GM21526 (cell line): Measurements from ENCODE around the gene CARNS1.
A peak's percentile ranks its signal among the peaks of the same experiment; 100 is the strongest.
"Not testable (repeated sequence)": the region's sequence is repeated elsewhere in the genome, so short reads cannot be mapped to it uniquely, and the experiment has no call there.

ENCODE experiments used
- ATAC-seq: cut with Tn5 transposase; IDR thresholded peaks from one replicate; pipeline ENCODE4 v1.9.1; 2021; ENCODE audit warnings: moderate library complexity; ENCODE audit not compliant: unreplicated experiment, low FRiP score

The CARNS1 gene

GRCh38 chr11:67457453-67457852 is 42.0 kb downstream of the CARNS1 start:
- no peak for ATAC-seq

- no peak for ATAC-seq
Observed at GRCh38 chr11:67458266-67458665, 42.8 kb downstream of the CARNS1 start.

- no peak for ATAC-seq
Observed at GRCh38 chr11:67463186-67463585, 47.7 kb downstream of the CARNS1 start.

GRCh38 chr11:67463680-67464410 is 48.4 kb downstream of the CARNS1 start:
- ATAC-seq = no peak

GRCh38 chr11:67464411-67465188 is 49.1 kb downstream of the CARNS1 start:
- ATAC-seq = peak; percentile 55

- no peak for ATAC-seq
Observed at GRCh38 chr11:67465189-67465510, 49.7 kb downstream of the CARNS1 start.

GRCh38 chr11:67465530-67465929 is 50.1 kb downstream of the CARNS1 start:
- ATAC-seq = not testable (repeated sequence)

- no peak for ATAC-seq
Observed at GRCh38 chr11:67466367-67466766, 50.9 kb downstream of the CARNS1 start.

- ATAC-seq = no peak
Observed at GRCh38 chr11:67466962-67467771, 51.7 kb downstream of the CARNS1 start.

- ATAC-seq = no peak
Observed at GRCh38 chr11:67468056-67468455, 52.6 kb downstream of the CARNS1 start.

- ATAC-seq = no peak
Observed at GRCh38 chr11:67468456-67468758, 52.9 kb downstream of the CARNS1 start.

GRCh38 chr11:67468759-67469507 is 53.5 kb downstream of the CARNS1 start, which contains the start of gene TMEM134:
Gene TMEM134, minus strand, starts transcription at chr11:67469251. Its CDS starts 59 bp downstream, at chr11:67469192.
- ATAC-seq = peak; percentile 52

GRCh38 chr11:67469508-67469811 is 54.0 kb downstream of the CARNS1 start:
- ATAC-seq = no peak

GRCh38 chr11:67470337-67471002 is 55.0 kb downstream of the CARNS1 start:
- ATAC-seq = no peak

- ATAC-seq = no peak
Observed at GRCh38 chr11:67472882-67473281, 57.4 kb downstream of the CARNS1 start.
